ENCODE measurements around the gene ZFP90.

ZFP90 gene

GRCh38 chr16:68590201-68590994, 51.3 kb downstream of the ZFP90 start:
- no peak for FAIRE-seq

GRCh38 chr16:68592466-68593337, 53.6 kb downstream of the ZFP90 start:
- no peak for FAIRE-seq

GRCh38 chr16:68596266-68596665, 57.2 kb downstream of the ZFP90 start:
- FAIRE-seq: no peak

- FAIRE-seq: no peak
Observed at GRCh38 chr16:68599586-68599985, 60.5 kb downstream of the ZFP90 start.

GRCh38 chr16:68605746-68606145, 66.7 kb downstream of the ZFP90 start:
- FAIRE-seq: no peak

GRCh38 chr16:68607443-68607842, 68.4 kb downstream of the ZFP90 start:
- no peak for FAIRE-seq

- no peak for FAIRE-seq
Observed at GRCh38 chr16:68608330-68608729, 69.2 kb downstream of the ZFP90 start.

GRCh38 chr16:68612996-68613395, 73.9 kb downstream of the ZFP90 start:
- no peak for FAIRE-seq

GRCh38 chr16:68617734-68618133, 78.6 kb downstream of the ZFP90 start:
- no peak for FAIRE-seq
